Stimulated activated CD8-positive, alpha-beta memory T cell treated with anti-CD3 and anti-CD28 coated beads, Interleukin-7, amount 100 ng/mL, for 1 hour (primary cell): Measurements from ENCODE around the gene KIF5A.
A peak's percentile ranks its signal among the peaks of the same experiment; 100 is the strongest.
"Not testable (repeated sequence)": the region's sequence is repeated elsewhere in the genome, so short reads cannot be mapped to it uniquely, and the experiment has no call there.

Source experiments
- DNase-seq, 2 donors: peaks; one replicate each; pipeline ENCODE4 v3.0.0-alpha.2; 2020; ENCODE audit warnings: low read depth in 2 of 2

Gene KIF5A

DNA sequence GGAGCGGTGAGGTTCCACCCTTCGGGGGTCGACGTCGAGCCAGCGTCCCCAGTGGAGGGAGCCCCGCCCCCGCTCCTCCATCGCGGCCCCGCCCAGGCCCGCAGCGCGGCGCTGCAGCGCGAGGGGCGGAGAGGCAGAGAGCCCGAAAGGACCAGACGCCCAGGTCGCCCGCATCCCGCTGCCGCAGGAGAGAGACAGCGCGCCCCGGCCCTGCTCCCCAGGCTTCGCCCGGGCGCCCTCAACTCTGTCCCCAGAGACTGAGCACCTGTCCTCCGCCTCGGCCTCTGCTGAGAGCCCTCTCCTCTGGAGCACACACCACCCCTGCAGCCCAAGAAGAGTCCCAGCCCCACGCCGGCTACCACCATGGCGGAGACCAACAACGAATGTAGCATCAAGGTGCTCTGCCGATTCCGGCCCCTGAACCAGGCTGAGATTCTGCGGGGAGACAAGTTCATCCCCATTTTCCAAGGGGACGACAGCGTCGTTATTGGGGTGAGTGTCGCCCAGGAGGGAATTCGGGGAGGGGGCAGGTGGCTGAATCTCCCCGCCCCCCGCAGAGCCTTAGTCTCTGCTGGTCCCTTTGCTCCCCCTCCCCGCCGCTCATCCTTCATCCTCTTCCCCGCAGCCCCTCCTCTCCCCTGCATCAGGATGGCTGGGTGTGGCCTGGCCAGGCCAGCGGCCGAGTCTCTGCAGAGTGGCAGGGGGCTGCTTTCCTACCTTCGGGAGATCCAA lies at the start of gene KIF5A:
Gene KIF5A, plus strand, starts transcription at position 136 of the 732 bp plus-strand sequence. Its CDS starts 228 bp downstream, at position 364.
- peak in 1 of 2 donors; percentile 26 for DNase-seq

GRCh38 chr12:57500213-57500612 lies 49.6 kb upstream of the KIF5A start:
- no peak for DNase-seq

GRCh38 chr12:57502311-57502969 lies 47.4 kb upstream of the KIF5A start:
- DNase-seq = not testable (repeated sequence)

DNA sequence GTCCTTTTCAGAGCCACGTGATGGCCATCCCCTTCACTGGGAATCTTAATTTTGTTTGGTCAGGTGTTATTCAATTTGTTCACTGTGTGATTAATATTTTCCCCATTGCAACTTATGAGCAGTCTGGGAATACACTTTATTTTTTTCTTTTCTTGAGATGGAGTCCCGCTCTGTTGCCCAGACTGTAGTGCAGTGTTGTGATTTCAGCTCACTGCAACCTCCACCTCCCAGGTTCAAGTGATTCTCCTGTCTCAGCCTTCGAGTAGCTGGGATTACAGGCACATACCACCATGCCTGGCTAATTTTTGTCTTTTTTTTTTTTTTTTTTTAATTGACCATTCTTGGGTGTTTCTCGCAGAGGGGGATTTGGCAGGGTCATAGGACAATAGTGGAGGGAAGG lies 43.3 kb upstream of the KIF5A start:
- not testable (repeated sequence) for DNase-seq

DNA sequence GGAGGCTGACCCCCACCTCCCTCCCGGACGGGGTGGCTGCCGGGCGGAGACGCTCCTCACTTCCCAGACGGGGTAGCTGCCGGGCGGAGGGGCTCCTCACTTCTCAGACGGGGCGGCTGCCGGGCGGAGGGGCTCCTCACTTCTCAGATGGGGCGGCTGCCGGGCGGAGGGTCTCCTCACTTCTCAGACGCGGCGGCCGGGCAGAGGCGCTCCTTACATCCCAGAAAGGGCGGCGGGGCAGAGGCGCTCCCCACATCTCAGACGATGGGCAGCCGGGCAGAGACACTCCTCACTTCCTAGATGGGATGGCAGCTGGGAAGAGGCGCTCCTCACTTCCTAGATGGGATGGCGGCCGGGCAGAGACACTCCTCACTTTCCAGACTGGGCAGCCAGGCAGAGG lies 42.0 kb upstream of the KIF5A start:
- DNase-seq = not testable (repeated sequence)

DNA sequence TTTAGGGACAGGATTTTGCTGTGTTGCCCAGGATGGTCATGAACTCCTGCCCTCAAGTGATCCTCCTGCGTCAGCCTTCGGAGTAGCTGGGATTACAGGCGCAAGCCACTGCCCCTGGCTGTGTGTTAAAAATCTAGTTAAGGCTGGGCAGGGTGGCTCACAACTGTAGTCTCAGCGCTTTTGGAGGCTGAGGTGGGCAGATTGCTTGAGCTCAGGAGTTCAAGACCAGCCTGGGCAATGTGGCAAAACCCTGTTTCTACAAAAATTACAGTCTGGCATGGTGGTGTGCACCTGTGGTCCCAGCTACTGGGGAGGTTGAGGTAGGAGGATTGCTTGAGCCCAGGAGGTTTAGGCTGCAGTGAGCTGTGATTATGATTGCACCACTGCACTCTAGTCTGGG lies 38.7 kb upstream of the KIF5A start:
- DNase-seq = no peak

DNA sequence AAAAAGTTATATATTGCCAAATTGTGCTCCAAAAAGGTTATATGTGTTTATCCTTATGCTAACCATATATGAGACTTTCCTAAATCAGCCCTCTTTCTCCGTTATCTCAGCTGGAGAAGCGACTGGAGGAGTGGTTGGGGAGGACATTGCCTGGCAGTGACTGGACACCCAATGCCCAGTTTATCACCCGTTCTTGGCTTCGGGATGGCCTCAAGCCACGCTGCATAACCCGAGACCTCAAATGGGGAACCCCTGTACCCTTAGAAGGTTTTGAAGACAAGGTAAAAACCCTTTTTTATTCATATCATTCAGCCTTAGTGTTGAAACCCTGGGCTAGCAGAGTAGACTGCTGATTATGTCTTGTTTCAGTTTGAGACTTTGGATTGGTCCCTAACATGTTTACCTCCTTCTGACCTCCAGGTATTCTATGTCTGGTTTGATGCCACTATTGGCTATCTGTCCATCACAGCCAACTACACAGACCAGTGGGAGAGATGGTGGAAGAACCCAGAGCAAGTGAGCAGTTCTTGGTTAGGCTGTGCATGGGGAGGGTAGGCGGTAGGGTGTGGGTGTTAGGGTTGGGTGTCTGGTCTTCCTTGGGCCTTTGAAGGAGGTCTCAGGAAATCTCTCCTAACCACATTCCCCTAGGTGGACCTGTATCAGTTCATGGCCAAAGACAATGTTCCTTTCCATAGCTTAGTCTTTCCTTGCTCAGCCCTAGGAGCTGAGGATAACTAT lies 38.1 kb upstream of the KIF5A start:
- DNase-seq = no peak

- DNase-seq = no peak
Observed at GRCh38 chr12:57512665-57513064, 37.2 kb upstream of the KIF5A start.

GRCh38 chr12:57513266-57513665 lies 36.6 kb upstream of the KIF5A start:
- DNase-seq = no peak

- not testable (repeated sequence) for DNase-seq
Observed at GRCh38 chr12:57513677-57514076, 36.2 kb upstream of the KIF5A start.

GRCh38 chr12:57514246-57514645 lies 35.6 kb upstream of the KIF5A start:
- DNase-seq = not testable (repeated sequence)

DNA sequence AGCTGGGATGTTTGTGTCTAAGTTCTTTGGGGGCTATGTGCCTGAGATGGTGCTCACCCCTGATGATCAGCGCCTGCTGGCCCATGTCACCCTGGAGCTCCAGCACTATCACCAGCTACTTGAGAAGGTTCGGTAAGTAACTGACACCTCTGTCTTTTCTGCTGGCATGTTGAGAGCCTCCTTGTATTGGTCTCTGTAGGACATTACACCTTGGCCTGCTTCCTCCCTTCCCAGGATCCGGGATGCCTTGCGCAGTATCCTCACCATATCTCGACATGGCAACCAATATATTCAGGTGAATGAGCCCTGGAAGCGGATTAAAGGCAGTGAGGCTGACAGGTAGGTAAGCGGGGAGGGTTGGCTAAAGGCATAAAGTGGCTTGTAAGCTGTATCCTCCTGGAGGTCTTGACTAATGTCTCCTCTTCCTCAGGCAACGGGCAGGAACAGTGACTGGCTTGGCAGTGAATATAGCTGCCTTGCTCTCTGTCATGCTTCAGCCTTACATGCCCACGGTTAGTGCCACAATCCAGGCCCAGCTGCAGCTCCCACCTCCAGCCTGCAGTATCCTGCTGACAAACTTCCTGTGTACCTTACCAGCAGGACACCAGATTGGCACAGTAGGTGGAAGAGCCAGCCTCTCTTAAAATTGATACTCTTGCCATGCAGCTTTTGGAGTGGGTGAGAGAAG lies 35.0 kb upstream of the KIF5A start:
- DNase-seq = no peak

DNA sequence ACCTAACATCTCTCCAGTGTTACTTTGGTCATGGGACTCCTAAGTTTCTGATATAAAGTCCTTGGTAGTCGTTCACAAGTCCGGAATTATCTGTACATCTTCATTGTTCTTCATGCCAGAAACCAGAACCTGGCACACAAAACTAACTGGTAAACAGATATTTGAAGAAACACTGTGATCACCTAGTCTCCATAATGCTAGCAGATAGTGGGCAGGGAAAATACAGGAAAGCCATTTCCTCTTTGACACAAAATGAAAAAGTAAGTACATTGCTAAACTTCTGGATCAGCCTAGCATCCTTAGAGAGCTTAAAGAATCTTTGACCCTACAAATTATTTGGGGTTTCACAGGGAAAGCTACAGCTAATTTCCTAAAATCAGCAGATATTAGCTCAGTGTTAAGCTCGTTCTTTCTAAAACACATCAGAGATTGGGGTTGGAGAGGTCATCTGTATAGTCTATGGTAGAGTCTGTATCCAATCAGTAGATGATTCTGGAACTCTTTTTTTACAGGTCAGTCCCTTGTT lies 34.4 kb upstream of the KIF5A start:
- DNase-seq = no peak

GRCh38 chr12:57515934-57516541 lies 33.8 kb upstream of the KIF5A start:
- DNase-seq = no peak

- no peak for DNase-seq
Observed at GRCh38 chr12:57516617-57517153, 33.2 kb upstream of the KIF5A start.

GRCh38 chr12:57517187-57517586 lies 32.7 kb upstream of the KIF5A start:
- DNase-seq = no peak

DNA sequence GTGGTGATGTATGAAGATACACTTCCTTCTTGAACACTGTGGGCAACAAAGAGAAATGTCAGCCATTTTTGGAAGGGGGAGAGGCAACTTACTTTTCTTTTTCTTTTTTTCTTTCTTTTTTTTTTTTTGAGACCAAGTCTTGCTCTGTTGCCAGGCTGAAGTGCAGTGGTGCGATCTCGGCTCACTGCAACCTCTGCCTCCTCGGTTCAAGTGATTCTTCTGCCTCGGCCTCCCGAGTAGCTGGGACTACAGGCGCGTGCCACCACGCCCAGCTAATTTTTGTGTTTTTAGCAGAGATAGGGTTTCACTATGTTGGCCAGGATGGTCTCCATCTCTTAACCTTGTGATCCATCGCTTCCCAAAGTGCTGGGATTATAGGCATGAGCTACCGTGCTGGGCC lies 32.1 kb upstream of the KIF5A start:
- DNase-seq = not testable (repeated sequence)

GRCh38 chr12:57518176-57518919 lies 31.5 kb upstream of the KIF5A start:
- no peak for DNase-seq

DNA sequence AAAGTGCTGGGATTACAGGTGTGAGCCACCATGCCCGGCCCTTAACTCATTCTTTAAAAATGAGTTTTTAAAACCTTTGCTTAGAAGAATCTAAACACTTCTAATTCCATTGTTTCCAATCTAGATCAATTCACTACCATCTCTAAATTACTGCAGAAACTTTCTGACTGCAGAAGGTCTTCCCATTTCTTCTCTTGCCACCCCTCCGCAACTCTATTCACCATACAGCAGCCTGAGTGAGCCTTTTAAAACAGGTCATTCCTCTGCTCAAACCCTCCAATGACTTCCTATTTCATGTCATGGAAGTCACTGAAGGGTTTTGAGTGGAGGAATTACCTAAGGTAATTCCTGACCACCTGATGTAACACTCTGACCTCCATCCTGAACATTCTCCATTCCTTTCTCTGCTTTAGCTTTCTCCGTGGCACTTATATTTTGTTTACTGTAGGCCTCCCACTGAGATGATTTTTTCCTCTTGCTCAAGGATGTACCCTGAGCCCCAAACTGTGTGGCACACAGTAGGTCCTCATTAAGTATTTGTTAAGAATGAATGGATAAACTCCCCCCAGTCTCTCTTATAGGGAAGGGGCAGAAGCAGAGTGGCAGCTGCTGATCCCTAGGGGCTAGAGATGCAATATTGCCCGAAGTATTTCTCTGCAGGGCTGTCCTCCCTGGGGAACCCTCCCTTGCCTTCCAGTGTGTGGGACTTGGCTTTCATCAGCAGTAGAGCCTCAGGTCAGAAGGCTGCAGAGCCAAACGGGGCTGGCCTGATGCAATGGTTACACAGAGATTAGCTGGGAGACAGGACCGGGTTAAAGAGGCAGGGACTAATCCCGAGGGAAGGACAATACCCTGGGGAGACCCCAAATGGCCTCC lies 30.7 kb upstream of the KIF5A start:
- DNase-seq = no peak

- DNase-seq = no peak
Observed at GRCh38 chr12:57519796-57520052, 30.1 kb upstream of the KIF5A start.
